Measurements from ENCODE around the gene PNN.
"Not testable (repeated sequence)": the region's sequence is repeated elsewhere in the genome, so short reads cannot be mapped to it uniquely, and the experiment has no call there.

The PNN gene

GRCh38 chr14:39181693-39182047, 6.6 kb downstream of the PNN start:
- no peak for DNase-seq

GRCh38 chr14:39182770-39183684, 8.0 kb downstream of the PNN start:
- DNase-seq, result no peak

- DNase-seq, result not testable (repeated sequence)
Observed at GRCh38 chr14:39183685-39184003, 8.6 kb downstream of the PNN start.

DNA sequence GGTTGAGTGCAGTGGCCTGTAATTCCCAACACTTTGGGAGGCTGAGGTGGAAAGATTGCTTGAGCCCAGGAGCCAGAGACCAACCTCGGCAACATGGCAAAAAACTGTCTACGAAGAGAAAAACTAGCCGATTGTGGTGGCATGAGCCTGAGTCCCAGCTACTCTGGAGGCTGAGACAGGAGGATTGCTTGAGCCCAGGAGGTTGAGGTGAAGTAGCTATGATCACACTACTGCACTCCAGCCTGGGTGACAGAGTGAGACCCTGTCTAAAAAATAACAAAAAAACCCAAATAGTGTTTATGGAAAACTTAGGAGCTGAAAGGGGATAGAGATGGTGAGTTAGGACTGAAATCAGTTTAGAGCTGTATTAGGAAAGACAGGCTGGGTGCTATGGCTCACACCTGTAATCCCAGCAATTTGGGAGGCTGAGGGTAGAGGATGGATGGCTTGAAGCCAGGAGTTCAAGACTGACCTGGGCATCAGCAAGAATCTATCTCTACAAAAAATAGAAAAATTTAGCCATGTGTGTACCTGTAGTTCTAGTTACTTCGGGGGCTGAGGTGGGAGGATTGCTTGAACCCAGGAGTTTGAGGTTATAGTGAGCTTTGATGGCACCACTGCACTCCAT, 9.7 kb downstream of the PNN start:
- no peak for DNase-seq

GRCh38 chr14:39185256-39186049, 10.4 kb downstream of the PNN start:
- no peak for DNase-seq

DNA sequence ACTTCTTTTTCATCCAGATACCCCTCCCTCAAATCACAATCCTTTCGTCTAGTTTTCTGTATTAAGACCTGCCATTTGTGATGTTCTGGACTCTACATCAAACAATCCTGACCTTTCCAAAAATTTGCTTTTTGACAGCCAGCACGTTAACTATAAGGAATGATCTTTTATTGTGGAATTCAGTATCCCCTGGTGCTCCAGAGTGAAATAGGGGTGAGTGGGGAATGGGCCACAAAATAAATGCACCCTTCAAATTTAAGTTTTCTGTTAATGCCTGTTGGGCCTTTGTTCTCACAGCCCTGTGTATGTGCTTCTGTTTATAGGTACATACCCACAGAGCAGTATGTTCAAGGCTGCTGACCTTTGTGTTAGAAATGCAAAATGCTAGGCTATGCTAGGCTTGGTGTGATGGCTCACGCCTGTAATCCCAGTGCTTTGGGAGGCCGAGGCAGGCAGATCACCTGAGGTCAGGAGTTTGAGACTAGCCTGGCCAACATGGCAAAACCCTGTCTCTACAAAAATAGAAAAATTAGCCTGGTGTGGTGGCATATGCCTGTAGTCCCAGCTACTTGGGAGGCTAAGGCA, 12.0 kb downstream of the PNN start:
- DNase-seq, result no peak

DNA sequence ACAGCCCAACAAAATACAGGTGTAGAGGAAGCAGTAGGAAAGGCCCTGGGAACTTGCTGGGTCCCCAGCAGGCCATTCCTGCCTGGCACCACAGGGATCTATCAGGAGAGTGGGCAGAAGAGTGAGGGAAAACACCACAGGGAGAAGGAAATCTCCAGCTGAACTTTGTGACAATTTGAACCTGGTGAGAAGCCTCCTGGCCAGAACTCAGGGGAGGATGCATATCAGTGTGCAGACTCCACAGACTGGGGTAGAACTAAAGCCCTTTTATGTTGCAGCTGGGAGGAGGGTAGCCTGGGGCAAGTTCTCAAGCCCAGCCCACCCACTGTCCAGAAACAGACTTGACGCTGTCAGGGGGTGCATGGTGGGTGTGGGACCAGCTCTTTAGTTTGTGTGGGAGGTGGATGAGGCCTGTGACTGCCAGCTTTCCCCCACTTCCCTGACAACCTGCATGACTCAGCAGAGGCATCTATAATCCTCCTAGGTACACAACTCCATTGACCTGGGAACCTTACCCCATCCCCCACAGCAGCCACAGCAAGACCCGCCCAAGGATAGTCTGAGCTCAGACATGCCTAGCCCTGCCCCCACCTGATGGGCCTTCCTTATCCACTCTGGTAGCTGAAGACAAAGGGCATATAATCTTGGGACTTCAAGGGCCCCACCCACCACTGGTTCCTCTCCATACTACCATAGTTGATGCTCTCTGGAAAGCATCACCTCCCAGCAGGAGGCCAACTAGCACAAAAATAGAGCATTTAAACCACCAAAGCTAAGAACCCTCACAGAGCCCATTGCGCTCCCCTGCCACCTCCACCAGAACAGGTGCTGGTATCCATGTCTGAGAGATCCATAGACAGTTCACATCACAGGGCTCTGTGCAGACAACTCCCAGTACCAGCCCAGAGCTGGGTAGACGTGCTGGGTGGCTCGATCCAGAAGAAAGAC, 28.9 kb downstream of the PNN start:
- DNase-seq, result no peak

- not testable (repeated sequence) for DNase-seq
Observed at GRCh38 chr14:39207430-39207829, 32.4 kb downstream of the PNN start.

DNA sequence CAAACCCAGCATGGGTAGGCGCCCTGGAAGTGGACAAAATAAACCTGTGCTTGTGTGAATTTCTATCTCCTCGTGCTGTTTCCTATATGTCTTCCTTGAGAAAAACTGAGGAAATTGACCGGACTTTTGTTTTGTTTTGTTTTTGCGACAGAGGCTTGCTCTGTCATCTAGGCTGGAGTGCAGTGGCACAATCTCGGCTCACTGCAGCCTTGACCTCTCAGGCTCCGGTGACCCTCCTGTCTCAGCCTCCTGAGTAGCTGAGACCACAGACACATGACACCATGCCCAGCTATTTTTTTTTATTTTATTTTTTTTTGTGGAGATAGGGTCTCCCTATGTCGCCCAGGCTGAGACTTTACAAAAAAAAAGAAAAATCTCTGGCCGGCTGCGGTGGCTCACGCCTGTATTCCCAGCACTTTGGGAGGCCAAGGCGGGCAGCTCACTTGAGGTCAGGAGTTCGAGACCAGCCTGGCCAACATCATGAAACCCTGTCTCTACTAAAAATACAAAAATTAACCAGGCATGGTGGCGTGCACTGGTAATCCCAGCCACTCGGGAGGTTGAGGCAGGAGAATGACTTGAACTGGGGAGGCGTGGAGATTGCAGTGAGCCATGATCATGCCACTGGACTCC, 36.2 kb downstream of the PNN start:
- DNase-seq, result no peak

DNA sequence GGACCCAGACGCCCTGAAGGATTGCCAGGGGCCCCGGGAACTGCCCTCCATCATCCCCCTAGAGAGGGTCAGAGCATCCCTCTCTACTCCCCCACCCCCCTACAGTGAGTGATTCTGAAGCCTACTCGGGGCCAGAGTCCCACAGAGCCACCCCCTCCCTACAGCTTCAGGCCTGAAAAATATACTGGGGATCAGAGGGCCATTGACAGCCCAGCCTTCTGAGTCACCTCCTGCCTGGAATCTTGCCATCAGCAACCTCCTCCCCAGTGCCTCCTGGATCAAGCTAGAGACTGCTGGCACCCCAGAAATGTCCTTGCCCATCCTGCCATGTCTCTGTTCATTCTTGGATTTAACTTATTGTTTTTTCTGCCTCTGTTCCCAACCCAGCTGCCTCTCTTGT, 37.0 kb downstream of the PNN start:
- DNase-seq, result no peak

DNA sequence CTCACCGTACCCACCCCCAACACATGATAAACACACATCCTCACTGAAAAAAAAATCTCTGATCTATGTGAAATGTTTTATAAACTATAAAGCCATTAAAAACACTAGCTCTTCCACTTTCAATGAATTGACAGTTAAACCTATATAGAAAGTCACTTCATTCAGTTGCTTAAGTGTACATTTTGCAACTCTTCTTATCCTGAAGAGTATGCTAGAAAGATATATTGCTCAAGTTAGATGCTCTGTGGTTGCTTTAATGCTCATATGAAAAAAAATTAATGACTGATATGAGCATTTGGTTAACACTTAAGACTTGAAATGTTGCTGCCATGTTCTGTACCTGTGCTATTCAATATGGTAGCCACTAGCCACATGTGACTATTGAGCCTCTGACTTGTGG, 37.6 kb downstream of the PNN start:
- DNase-seq, result no peak

GRCh38 chr14:39217214-39217879, 42.3 kb downstream of the PNN start:
- DNase-seq, result no peak

DNA sequence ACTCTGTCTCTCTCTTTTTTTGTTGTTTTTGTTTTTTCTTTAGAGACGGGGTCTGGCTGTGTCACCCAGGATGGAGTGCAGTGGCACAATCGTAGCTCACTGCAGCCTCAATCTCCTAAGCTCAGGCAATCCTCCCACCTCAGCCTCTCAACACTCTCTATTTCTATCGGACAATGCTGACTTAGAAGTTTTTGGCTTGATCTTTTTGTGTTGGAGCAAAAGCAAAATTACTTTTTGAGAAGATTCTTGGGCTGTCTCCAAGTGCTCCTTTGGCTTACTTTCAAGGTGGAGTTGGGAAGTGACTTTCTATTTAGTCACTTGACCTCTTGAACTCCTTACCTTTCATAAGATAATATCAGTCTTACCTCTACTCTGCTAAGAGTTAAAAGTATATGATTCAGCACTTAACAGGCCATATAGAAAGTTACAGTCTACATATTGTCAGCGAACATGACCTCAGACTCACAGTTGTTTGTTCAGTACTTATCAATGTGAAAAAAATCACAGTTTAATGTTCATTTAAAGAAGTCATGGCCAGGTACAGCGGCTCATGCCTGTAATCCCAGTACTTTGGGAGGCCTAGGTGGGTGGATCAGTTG, 43.2 kb downstream of the PNN start:
- DNase-seq, result no peak

DNA sequence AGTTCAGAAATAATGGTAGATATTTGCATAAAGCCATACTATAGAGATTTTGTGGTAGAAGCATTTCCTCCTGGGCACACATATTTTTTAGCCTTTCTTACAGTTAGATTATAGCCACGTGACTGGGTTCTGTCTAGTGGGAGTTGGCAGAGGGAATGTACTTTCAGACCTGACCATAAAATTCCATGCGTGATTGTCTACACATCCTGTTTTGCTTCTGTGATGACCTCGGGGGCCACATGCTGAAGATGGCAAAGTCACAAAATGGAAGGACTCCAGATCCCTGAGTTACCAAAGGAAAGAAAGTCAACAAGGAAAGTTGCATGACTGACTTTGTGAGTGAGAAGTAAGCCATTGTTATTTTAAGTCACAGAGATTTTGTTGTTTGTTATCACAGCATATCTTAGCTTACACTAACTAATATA, 44.0 kb downstream of the PNN start:
- no peak for DNase-seq

DNA sequence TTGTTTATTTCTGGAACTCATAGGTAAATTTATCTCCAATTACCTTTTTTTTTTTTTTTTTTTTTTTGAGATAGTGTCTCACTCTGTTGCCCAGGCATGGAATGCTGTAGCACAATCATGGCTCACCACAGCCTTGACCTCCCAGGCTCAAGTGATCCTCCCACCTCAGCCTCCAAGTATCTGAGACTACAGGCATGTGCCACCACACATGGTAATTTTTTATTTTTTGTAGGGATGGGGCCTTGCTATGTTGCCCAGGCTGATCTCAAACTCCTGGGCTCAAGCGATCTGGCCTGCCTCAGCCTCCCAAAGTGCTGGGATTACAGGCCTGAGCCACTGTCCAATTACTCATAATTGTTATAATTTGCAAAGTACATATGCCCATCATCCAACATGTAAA, 45.4 kb downstream of the PNN start:
- DNase-seq, result not testable (repeated sequence)

DNA sequence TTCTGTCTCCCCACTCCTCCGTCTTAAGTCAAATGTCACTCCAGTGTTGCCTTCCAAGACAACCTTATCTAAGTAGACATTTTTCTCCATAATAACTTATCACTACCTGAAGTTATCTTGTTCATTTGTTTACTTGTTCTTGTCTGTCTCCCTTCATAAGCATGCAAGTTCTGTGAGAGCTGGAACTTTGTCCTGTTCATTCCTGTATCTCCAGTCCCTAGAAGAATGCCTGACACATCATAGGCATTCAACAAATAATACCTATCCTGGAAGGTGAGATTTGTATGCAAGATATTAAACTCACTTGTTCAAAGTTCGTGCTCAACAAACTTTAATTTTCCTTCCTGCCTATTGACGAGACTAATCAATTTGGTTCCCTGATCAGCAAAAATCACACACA, 53.0 kb downstream of the PNN start:
- DNase-seq, result no peak

DNA sequence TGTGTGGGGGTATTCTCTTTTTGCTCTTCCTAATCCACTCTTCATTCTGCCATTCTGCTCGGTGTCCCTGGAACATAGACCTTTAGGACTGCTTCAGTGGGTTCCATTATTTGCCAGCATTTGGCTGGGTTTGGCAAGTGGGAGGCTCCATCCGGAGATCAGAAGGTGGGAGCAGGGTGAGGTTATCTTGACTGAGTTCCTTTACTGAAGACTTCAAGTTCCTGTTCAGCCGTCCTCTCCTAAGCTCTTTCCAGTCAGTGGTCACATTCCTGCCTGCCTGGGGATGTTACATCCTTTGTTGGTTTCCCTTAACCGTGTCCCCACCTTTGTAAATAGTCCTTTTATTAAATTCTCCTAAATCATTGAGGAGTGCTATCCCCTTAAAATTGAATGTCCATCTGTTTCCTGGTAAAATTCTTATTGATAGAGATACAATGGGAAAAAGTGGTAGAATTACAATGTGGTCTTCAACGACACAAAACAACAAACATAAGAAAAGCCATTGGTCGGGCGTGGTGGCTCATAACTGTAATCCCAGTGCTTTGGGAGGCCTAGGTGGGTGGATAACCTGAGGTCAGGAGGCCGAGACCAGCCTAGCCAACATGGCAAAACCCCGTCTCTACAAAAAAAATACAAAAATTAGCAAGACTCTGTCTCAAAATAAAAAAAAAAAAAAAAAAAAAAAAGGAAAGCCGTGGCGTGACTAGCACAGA, 53.6 kb downstream of the PNN start:
- peak; percentile 55 to 61 for DNase-seq

DNA sequence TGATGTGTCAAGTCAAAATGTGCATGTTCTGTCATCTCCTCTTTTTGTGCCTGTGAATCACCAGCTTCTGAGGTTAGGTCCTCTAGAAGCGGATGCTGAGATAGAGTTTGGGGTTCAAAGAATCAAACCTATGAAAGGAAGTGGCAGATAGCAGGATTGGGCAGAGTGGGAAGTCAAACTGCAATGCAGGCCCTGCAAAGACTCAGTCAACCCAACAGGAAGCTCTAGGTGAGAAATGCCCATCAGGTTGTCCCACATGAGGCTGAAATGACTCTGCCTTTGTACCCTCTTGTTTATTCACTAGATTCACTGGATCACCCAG, 54.1 kb downstream of the PNN start:
- peak; percentile 60 to 70 for DNase-seq

GRCh38 chr14:39229601-39230110, 54.6 kb downstream of the PNN start:
- peak in 1 of 2 experiments; percentile 27 for DNase-seq
